Common myeloid progenitor, CD34-positive (primary cell): ENCODE data around the gene TRIM65.
A peak's percentile ranks its signal among the peaks of the same experiment; 100 is the strongest.

Source experiments
- CTCF ChIA-PET: fragments of 350-600 bp; sonication (Branson Sonifier 250); formaldehyde crosslinking; loops from one replicate; lab custom pipeline; 2021; ENCODE audit warnings: antibody characterized with exemption; lab: Charles Lee
- POLR2A ChIA-PET: fragments of 350-600 bp; sonication (Branson Sonifier 250); formaldehyde crosslinking; loops from one replicate; lab custom pipeline; 2021; ENCODE audit warnings: antibody characterized with exemption; lab: Charles Lee
- DNase-seq, 3 donors: peaks; one replicate each; pipeline versions ENCODE4 v3.0.0 to v3.0.0-alpha.2; 2013
- H3K27ac ChIP-seq, 2 experiments: 1 replicate in 1 of 2; 2 replicates in 1 of 2; pipeline ENCODE4 v1.7.0; 2013; ENCODE audit warnings: inconsistent platforms in 2 of 2, low read length in 2 of 2, mild to moderate bottlenecking in 2 of 2, low read depth in 1 of 2, moderate library complexity in 1 of 2; ENCODE audit not compliant: severe bottlenecking in 2 of 2, insufficient read depth in 1 of 2, poor library complexity in 1 of 2
- H3K27me3 ChIP-seq, 5 experiments: replicated peaks in 2 of 5; 1 replicate in 3 of 5; 2 replicates in 2 of 5; pipeline versions ENCODE4 v1.6.1 to v1.7.0; 2013; ENCODE audit warnings: low read length in 4 of 5, mild to moderate bottlenecking in 2 of 5, moderate library complexity in 2 of 5, inconsistent platforms in 1 of 5; ENCODE audit not compliant: insufficient read depth in 5 of 5, control insufficient read depth in 4 of 5
- H3K36me3 ChIP-seq, 4 experiments: 1 replicate in 2 of 4; 2 replicates in 2 of 4; pipeline versions ENCODE4 v1.6.1 to v1.7.0; 2013; ENCODE audit warnings: low read length in 3 of 4, control low read depth in 1 of 4, mild to moderate bottlenecking in 1 of 4; ENCODE audit not compliant: control insufficient read depth in 4 of 4, insufficient read depth in 4 of 4
- H3K4me1 ChIP-seq, 4 experiments: 1 replicate in 3 of 4; 2 replicates in 1 of 4; pipeline versions ENCODE4 v1.6.1 to v1.7.1; 2013; ENCODE audit warnings: low read length in 3 of 4, mild to moderate bottlenecking in 3 of 4, control low read depth in 1 of 4, inconsistent platforms in 1 of 4, moderate library complexity in 1 of 4; ENCODE audit not compliant: control insufficient read depth in 4 of 4, insufficient read depth in 4 of 4; ENCODE audit errors: control extremely low read depth in 1 of 4
- H3K4me3 ChIP-seq, 7 experiments: 1 replicate in 4 of 7; 2 replicates in 3 of 7; pipeline versions ENCODE4 v1.5.1 to v1.7.0; 2013; ENCODE audit warnings: mild to moderate bottlenecking in 7 of 7, low read length in 6 of 7, moderate library complexity in 6 of 7, inconsistent platforms in 2 of 7, low read depth in 2 of 7, control low read depth in 1 of 7; ENCODE audit not compliant: insufficient read depth in 4 of 7, control insufficient read depth in 1 of 7; ENCODE audit errors: extremely low read depth in 1 of 7
- H3K9me3 ChIP-seq, 5 experiments: 1 replicate in 4 of 5; 2 replicates in 1 of 5; pipeline versions ENCODE4 v1.6.1 to v1.7.1; 2013; ENCODE audit warnings: low read length in 4 of 5, mild to moderate bottlenecking in 2 of 5, inconsistent platforms in 1 of 5, low read depth in 1 of 5, moderate library complexity in 1 of 5; ENCODE audit not compliant: control insufficient read depth in 4 of 5, insufficient read depth in 2 of 5; ENCODE audit errors: control extremely low read depth in 1 of 5
- WGBS: methylation state at CpG from one replicate; pipeline ENCODE4 v1.1.5; 2013; ENCODE audit not compliant: insufficient coverage; 5-methylcytosine and 5-hydroxymethylcytosine counted together

TRIM65 gene

DNA sequence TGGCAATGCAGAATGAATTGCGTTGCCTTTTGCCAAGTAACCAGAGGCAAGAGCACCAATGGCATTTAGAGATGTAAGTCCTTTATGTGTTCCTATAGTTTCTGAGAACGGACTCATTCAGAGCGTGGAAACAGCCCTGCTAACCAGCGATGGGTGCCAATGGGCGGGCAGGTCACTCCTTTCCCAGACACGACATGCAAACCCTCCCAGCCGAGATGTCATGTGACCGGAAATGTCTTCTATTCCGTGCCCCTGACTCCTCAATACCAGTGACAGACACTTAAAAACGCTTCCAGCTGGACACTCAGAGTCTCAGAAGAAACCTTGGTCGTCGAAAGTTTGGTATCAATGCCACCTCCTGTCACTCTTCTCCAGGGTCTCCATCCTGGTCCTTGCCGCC lies 40.9 kb upstream of the TRIM65 start:
- ChIA-PET CTCF (interaction anchor here (1.6 kb wide), 1 partner anchor 12 kb away, joined by 7 read pairs; no protein-coding TSS in a partner anchor), POLR2A (no interaction called here)

DNA sequence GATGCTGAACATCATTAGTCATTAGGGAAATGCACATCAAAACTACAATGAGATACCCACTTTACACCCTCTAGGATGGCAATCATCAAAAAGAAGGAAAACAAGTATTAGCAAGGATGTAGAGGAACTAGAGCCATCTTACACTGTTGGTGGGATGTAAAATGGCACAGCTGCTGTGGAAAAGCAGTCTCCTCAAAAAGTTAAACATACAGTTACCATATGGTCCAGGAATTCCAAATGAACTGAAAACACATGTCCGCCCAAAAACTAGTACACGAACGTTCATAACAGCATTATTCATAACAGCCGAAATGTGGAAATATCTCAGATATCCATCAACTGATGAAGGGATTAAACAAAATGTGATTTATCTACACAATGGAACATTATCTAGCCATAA lies 37.1 kb upstream of the TRIM65 start:
- no CpG with 5 or more reads among the region's 4 CpGs for WGBS
- Histone ChIP-seq H3K9me3 (no peaks in the 10 kb centered on the region), H3K27ac (no peak overlapping the region), H3K4me3 (no peak overlapping the region), H3K36me3 (no peaks in the 10 kb centered on the region), H3K4me1 (no peaks in the 10 kb centered on the region), H3K27me3 (no peaks in the 10 kb centered on the region)
- ChIA-PET POLR2A (interaction anchor here (0.7 kb wide), 1 partner anchor 76 kb away, joined by 4 read pairs; no protein-coding TSS in a partner anchor), CTCF (interaction anchor here (0.7 to 0.8 kb wide), 2 partner anchors 9 to 10 kb away, joined by 3 read pairs; no protein-coding TSS in a partner anchor)
- no peak for DNase-seq

More for the DNA sequence above, 40.9 kb upstream of the TRIM65 start:
- 94% methylated on average over 13 of the region's 13 CpGs for WGBS
- Histone ChIP-seq H3K4me3 (no peak overlapping the region), H3K27me3 (no peaks in the 10 kb centered on the region), H3K27ac (no peak overlapping the region), H3K36me3 (peaks cover 0 to 2% (median 0%) of the 10 kb centered on the region in 4 experiments), H3K9me3 (no peaks in the 10 kb centered on the region), H3K4me1 (peaks cover 0 to 13% (median 10%) of the 10 kb centered on the region in 4 experiments)
- DNase-seq = no peak

DNA sequence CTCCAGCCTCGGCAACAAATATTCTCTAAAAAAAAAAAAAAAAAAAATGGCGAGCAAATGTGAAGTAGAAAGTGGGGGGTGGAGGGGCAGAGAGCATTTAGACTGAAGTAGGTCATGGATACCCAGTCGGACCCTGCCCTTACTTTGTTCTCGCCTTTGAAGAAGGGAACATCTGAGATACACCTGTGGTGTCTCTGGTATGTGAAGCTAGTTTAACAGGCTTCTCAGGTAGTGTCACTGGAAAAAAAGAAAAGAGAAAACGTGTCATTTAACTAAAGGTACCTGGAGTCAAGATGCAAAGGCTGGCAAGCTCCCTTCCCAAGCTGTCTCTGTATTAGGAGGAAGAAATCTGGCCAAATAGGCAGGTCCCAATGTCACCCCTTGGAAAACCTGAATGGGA lies 36.1 kb upstream of the TRIM65 start:
- ChIA-PET CTCF (interaction anchor here (0.8 kb wide), 1 partner anchor 11 kb away, joined by 3 read pairs; no protein-coding TSS in a partner anchor), POLR2A (no interaction called here)
- Histone ChIP-seq H3K27ac (no peak overlapping the region), H3K4me3 (no peak overlapping the region), H3K4me1 (no peaks in the 10 kb centered on the region), H3K27me3 (no peaks in the 10 kb centered on the region), H3K36me3 (no peaks in the 10 kb centered on the region), H3K9me3 (no peaks in the 10 kb centered on the region)
- 100% methylated on average over 3 of the region's 5 CpGs for WGBS
- no peak for DNase-seq

DNA sequence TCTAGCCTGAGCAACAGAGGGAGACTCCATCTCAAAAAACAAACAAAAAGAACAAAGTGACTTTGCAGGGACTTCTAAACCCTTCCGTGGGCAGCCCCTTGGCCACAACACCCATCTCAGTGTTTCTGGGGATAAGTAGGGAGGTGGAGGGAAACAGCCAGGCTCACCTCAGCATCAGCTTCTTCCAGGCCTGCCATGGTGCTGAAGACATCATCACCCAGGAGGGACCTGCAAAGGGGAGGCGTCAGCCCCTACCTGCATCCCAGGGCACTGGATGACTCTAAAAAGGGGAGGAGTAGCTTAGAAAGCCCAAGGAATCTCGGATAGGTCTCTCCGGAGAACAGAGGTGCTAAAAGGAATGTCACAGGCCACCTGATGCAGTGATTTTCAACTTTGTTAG lies 34.3 kb upstream of the TRIM65 start:
- H3K4me1 ChIP-seq = peaks cover 0 to 1% (median 0%) of the 10 kb centered on the region in 4 experiments
- POLR2A ChIA-PET = no interaction called here
- H3K4me3 ChIP-seq = no peak overlapping the region
- CTCF ChIA-PET = interaction anchor here (1.0 kb wide), 1 partner anchor 173 kb away, joined by 3 read pairs; the partner anchor contains the start of gene EXOC7
- no peaks in the 10 kb centered on the region for H3K9me3 ChIP-seq
- no peaks in the 10 kb centered on the region for H3K27me3 ChIP-seq
- no peak overlapping the region for H3K27ac ChIP-seq
- WGBS = 94% methylated on average over 3 of the region's 4 CpGs
- H3K36me3 ChIP-seq = peaks cover 0 to 8% (median 4%) of the 10 kb centered on the region in 4 experiments
- DNase-seq = no peak

DNA sequence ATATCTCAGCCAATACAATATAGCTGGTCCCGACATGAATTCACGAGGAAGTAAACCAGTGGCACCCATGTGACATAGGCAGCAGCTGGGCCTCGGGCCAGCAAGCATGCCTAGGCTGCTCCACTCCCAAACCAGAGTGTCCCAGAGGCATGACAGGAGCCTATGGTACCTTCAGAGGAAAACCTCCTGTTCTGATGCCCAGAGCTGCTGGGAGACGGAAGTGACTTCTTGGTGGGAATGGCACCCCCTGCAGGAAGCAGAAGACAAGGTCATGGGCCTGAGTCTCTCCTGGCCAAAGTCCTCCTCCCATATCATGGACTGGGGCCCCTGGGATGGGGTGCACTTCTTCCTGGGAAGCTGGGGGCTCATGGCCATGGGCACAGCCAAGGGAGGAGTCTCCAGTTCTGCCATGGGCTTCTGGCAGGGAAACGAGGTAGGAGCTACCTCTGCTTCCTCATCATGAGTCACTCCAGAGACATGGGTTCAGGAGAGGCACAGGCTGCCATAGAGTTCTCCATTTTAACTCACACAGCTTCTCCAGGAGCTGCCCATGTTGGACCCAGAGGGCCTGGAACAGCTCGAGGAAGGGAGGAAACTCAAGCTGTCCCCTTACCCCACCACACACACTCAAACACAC lies 30.7 kb upstream of the TRIM65 start:
- POLR2A ChIA-PET = no interaction called here
- Histone ChIP-seq H3K27me3 (no peaks in the 10 kb centered on the region), H3K9me3 (no peaks in the 10 kb centered on the region), H3K4me1 (peaks cover 0 to 1% (median 0%) of the 10 kb centered on the region in 4 experiments), H3K4me3 (no peak overlapping the region), H3K36me3 (peaks cover 0 to 27% (median 7%) of the 10 kb centered on the region in 4 experiments), H3K27ac (no peak overlapping the region)
- DNase-seq = peak; percentile 40 to 54 (median 46)
- WGBS = 78% methylated on average over 5 of the region's 6 CpGs
- CTCF ChIA-PET = interaction anchor here (0.6 to 9.0 kb wide), 15 partner anchors 9 to 467 kb away, joined by 3 to 52 read pairs (median 5); partner anchors contain the start of genes MRPL38 and TRIM65

DNA sequence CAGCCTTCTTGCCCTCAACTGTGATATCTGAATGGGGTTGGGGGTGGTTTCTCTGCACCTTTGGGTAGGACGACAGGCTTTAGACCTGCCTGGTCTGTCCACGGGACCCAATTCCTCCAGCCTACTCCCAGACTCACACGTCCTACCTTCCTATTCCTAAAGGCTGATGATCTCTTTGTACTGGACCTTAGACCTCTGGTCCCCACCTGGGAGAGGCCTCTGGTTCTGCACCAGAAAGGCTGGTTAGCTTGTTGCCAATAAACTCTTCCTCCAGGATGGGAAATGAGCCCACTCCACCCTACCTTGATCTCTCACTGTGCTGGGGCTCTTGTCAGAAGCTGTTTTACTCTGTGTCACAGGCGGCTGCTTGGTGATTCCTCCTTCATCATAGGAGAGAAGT lies 29.7 kb upstream of the TRIM65 start:
- no peaks in the 10 kb centered on the region for H3K27me3 ChIP-seq
- H3K9me3 ChIP-seq = no peaks in the 10 kb centered on the region
- H3K36me3 ChIP-seq = peaks cover 0 to 34% (median 9%) of the 10 kb centered on the region in 4 experiments
- ChIA-PET POLR2A (no interaction called here), CTCF (interaction anchor here (1.1 to 9.0 kb wide), 7 partner anchors 9 to 83 kb away, joined by 3 to 52 read pairs (median 6); partner anchors contain the start of genes MRPL38 and TRIM65)
- H3K4me1 ChIP-seq = peaks cover 0 to 1% (median 0%) of the 10 kb centered on the region in 4 experiments
- 94% methylated on average over 4 of the region's 4 CpGs for WGBS
- no peak for DNase-seq
- H3K4me3 ChIP-seq = no peak overlapping the region
- no peak overlapping the region for H3K27ac ChIP-seq

DNA sequence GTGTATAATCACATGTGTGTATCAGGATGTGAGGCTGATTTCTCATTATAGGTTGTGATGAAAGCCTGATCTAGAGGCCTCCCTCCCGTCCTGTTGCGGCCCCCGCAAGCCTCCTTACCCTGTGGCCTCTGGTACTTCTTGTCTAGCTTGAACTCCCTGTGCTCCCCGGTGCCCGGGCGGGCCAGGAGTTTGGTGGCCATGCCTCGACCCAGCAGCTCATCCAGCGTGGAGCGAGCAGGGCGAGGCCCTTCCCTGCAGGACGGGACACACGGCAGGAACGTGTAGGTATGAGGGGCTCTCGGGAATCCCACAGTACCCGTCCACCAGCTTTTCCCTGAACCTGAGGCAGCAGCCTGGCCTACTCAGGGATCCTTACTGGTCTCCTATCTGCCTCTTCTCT lies 29.2 kb upstream of the TRIM65 start:
- H3K4me1 ChIP-seq = peaks cover 0 to 1% (median 0%) of the 10 kb centered on the region in 4 experiments
- H3K27me3 ChIP-seq = no peaks in the 10 kb centered on the region
- peaks cover 0 to 34% (median 9%) of the 10 kb centered on the region in 4 experiments for H3K36me3 ChIP-seq
- no peak for DNase-seq
- H3K27ac ChIP-seq = no peak overlapping the region
- 99% methylated on average over 11 of the region's 15 CpGs for WGBS
- POLR2A ChIA-PET = no interaction called here
- no peaks in the 10 kb centered on the region for H3K9me3 ChIP-seq
- no peak overlapping the region for H3K4me3 ChIP-seq
- CTCF ChIA-PET = interaction anchor here (0.9 to 9.0 kb wide), 9 partner anchors 8 to 84 kb away, joined by 3 to 52 read pairs (median 4); partner anchors contain the start of gene TRIM65
